HepG2 (cell line): ENCODE measurements around the gene SPRED2. TPM values are rescaled to one million over a fixed set of nuclear protein-coding genes. Genes with fewer than 3 reads are reported as not detected.
A peak's percentile ranks its signal among the peaks of the same experiment; 100 is the strongest.

Experiments
- AHDC1 ChIP-seq: sonication (generic); formaldehyde crosslinking; IDR thresholded peaks from 2 replicates; pipeline ENCODE4 v1.5.1; 2020; ENCODE audit warnings: mild to moderate bottlenecking, missing genetic modification reagents, borderline replicate concordance
- ARID2 ChIP-seq: sonication (generic); formaldehyde crosslinking; IDR thresholded peaks from 2 replicates; pipeline ENCODE4 v1.8.1; 2022; ENCODE audit warnings: mild to moderate bottlenecking, missing genetic modification reagents, borderline replicate concordance
- CCAR2 ChIP-seq: fragments of 200-400 bp; formaldehyde crosslinking; optimal IDR thresholded peaks from 2 replicates; pipeline ENCODE3; 2018; ENCODE audit warnings: low read depth, mild to moderate bottlenecking, low read length, moderate library complexity
- EED ChIP-seq: sonication (generic); formaldehyde crosslinking; IDR thresholded peaks from 2 replicates; pipeline ENCODE4 v1.5.0; 2020; ENCODE audit warnings: mild to moderate bottlenecking, missing genetic modification reagents
- HBP1 ChIP-seq: IDR thresholded peaks from 2 replicates; pipeline ENCODE4 v1.6.1; 2016; ENCODE audit warnings: low read depth, control low read depth
- HNRNPLL ChIP-seq: fragments of 200-400 bp; formaldehyde crosslinking; IDR thresholded peaks from 2 replicates; pipeline ENCODE4 v1.6.1; 2017; ENCODE audit warnings: mild to moderate bottlenecking, low read depth, low read length; ENCODE audit not compliant: poor library complexity, severe bottlenecking
- ISL2 ChIP-seq: sonication (generic); formaldehyde crosslinking; IDR thresholded peaks from 2 replicates; pipeline ENCODE4 v1.5.0; 2020; ENCODE audit warnings: missing genetic modification reagents
- KDM1A ChIP-seq: IDR thresholded peaks from 2 replicates; pipeline ENCODE4 v1.6.1; 2016; ENCODE audit warnings: missing compliant biosample characterization
- KLF12 ChIP-seq: sonication (generic); formaldehyde crosslinking; IDR thresholded peaks from 2 replicates; pipeline ENCODE4 v1.4.0; 2020; ENCODE audit warnings: missing genetic modification reagents, borderline replicate concordance
- MLXIP ChIP-seq: sonication (generic); formaldehyde crosslinking; IDR thresholded peaks from 2 replicates; pipeline ENCODE4 v1.9.0; 2021; ENCODE audit warnings: missing genetic modification reagents, borderline replicate concordance
- NCOA2 ChIP-seq: sonication (generic); formaldehyde crosslinking; IDR thresholded peaks from 2 replicates; pipeline ENCODE4 v1.8.0; 2022; ENCODE audit warnings: inconsistent platforms
- PHF21A ChIP-seq: sonication (generic); formaldehyde crosslinking; IDR thresholded peaks from 2 replicates; pipeline ENCODE4 v1.5.0; 2020; ENCODE audit warnings: mild to moderate bottlenecking, missing genetic modification reagents
- POLR2A ChIP-seq, 2 experiments: IDR thresholded peaks; 2 replicates each; pipeline ENCODE4 v1.6.1; 2011; ENCODE audit warnings: low read depth in 2 of 2, low read length in 2 of 2, mild to moderate bottlenecking in 1 of 2, moderate library complexity in 1 of 2; ENCODE audit not compliant: insufficient read depth in 1 of 2
- SALL1 ChIP-seq: sonication (generic); formaldehyde crosslinking; IDR thresholded peaks from 2 replicates; pipeline ENCODE4 v1.8.0; 2022; ENCODE audit warnings: mild to moderate bottlenecking, missing genetic modification reagents
- ZNF660 ChIP-seq: sonication (generic); formaldehyde crosslinking; IDR thresholded peaks from 2 replicates; pipeline ENCODE4 v1.5.1; 2020; ENCODE audit warnings: mild to moderate bottlenecking, low read depth, missing genetic modification reagents, borderline replicate concordance
- ZZZ3 ChIP-seq: sonication (generic); formaldehyde crosslinking; IDR thresholded peaks from 2 replicates; pipeline ENCODE4 v1.4.0; 2020; ENCODE audit warnings: missing genetic modification reagents, mild to moderate bottlenecking, borderline replicate concordance
- polyA plus RNA-seq, 8 experiments: library from polyadenylated mRNA; depleted of rRNA in 3 of 8; stranded (reverse) in 7 of 8; unstranded in 1 of 8; fragments of >200 nt; fragmentation: Illumina TruSeq in 4 of 8; extraction: Trizol in 4 of 8; gene quantifications; 2 replicates each; pipeline versions ENCODE4 v1.2.1 to v1.2.3, GENCODE V29; 2011 to 2016; ENCODE audit warnings: low read depth in 4 of 8, missing spikeins in 1 of 8, mixed read lengths in 1 of 8; ENCODE audit not compliant: insufficient read depth in 1 of 8
- total RNA-seq, 5 experiments: library from RNA; depleted of rRNA; stranded (reverse); fragments of >200 nt; fragmentation: Illumina TruSeq; extraction: Trizol; gene quantifications; 2 replicates each; pipeline ENCODE4 v1.2.3, GENCODE V29; 2016; ENCODE audit warnings: low read depth in 1 of 5
- TF ChIP-seq, protein P1 (sequence below): sonication (generic); formaldehyde crosslinking; IDR thresholded peaks from 2 replicates; pipeline ENCODE4 v1.8.1; 2023; ENCODE audit warnings: missing genetic modification reagents, mild to moderate bottlenecking, borderline replicate concordance

The SPRED2 gene
- total and polyA plus RNA-seq, 2 of the 13 experiments (the other 11 are each of a cell fraction or from before 2014, with no cell fraction given), result 13.0 to 37.0 TPM

GRCh38 chr2:65300761-65301711 lies 131.4 kb downstream of the SPRED2 start (continued):
- TF ChIP-seq HNRNPLL (no peak), SALL1 (peak; percentile 95), PHF21A (peak; percentile 95), ISL2 (peak; percentile 93), CCAR2 (no peak), NCOA2 (CRISPR knock-in tag) (peak; percentile 81), HBP1 (0 out of 2 replicates have a peak, but pooled peaks have one; percentile 9), POLR2A (IDR thresholded peaks at IDR 0.05; ENCODE audit: insufficient read depth in 1 of 2, low read depth in 2 of 2, low read length in 2 of 2) (no peak), ZNF660 (CRISPR knock-in tag) (no peak), AHDC1 (CRISPR knock-in tag) (peak; percentile 73; the same call in 1 of the 2 replicates), ZZZ3 (no peak), MLXIP (CRISPR knock-in tag) (no peak; the same call in 1 of the 2 replicates), KDM1A (CRISPR knock-in tag) (peak; percentile 67; the same call in 1 of the 2 replicates), KLF12 (CRISPR knock-in tag) (0 out of 2 replicates have a peak, but pooled peaks have one; percentile 34), EED (CRISPR knock-in tag) (0 out of 2 replicates have a peak, but pooled peaks have one; percentile 27), ARID2 (CRISPR knock-in tag) (peak; percentile 32; the same call in 1 of the 2 replicates)
- TF ChIP-seq, protein P1, sequence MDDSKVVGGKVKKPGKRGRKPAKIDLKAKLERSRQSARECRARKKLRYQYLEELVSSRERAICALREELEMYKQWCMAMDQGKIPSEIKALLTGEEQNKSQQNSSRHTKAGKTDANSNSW (CRISPR knock-in tag), result no peak
